GM19043 (cell line): ENCODE results near the gene PPARA.

Experiments
- ATAC-seq: cut with Tn5 transposase; IDR thresholded peaks from one replicate; pipeline ENCODE4 v1.9.1; 2021; ENCODE audit warnings: low read depth; ENCODE audit not compliant: unreplicated experiment

Gene PPARA

DNA sequence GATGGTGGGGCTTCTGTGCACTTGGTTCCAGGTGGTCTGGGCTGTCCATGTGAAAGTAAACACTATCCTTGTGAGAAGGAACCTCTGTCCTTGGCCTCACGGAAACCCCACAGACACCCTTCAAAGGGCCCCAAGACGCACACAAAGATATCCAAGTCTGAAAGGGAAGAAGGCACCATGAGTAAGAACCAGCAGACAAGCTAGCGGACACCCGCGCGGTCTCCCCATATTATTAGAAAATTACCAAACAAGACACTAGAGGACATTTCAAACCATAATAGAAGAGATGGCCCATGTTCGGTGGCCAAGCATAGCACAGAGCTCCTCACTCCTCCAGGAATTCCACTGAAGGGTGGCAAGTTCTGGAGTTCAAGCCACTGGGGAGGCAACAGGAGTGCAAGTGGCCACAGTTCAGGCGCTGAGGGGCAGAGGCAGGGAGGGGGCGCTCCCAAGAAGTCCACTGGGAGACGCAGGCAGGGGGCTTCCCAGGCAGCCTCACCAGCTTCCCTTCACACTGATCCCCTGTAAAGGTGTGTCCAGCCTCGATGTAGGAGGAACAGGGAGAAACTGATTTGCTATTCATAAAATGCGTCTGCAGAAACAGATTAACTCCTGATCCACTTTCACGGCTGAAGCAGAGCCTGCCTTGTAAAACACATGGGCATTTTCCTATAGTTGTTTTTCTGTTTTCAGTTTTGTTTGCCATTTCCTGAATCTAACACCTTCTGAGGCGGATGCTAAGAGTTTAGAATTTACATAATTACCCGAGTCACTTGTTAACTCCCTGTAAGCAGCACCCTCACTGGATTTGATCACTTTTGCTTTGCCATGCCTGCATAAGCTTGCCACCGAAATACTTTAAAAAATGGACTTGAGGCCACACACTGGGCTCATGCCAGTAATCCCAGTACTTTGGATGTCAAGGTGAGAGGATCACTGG, 9.1 kb upstream of the PPARA start:
- ATAC-seq, result no peak

DNA sequence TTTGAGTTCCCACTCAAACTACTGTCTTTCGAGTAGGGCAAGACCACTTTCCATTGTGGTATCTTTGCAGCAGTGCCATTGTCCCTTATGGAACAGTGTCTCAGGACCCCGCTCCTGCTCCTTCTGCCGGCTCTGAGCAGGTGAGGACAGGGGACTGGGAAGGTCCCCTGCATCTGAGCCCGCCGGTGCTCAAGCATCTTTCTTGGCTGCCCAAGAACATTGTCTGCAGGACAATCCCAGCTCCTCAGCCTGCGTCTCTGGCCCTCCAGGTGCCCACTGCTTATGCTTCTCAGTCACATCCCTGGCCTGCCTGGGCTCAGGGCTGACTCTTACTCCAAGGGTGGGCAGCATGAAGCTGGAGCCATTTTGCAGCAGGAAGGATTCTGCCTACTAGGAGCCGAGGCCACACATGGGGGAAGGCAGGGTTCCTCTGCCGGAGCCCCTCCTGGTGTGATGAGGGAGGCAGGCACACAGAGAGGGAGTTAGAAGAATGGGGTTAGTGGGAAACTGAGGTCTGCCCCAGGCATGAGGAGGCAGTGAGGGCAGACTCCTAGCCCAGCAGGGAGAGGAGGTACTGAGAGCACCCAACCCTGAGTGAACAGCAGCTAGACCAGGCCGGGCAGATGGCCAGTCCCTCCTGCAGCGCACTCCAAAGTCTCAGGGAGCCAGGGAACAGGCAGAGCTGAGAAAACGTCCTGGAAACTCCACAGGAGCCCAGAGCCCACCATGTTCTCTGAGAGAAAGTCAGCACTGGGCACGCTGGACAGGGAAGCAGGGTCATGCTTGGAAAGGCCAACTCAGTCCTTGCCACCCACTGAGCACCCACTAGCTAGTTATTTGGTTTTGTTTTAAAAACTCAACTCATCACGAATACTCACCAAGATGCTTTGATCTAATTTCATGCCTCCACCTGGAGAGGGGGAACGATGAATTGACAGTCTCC, 7.5 kb upstream of the PPARA start:
- ATAC-seq, result no peak

DNA sequence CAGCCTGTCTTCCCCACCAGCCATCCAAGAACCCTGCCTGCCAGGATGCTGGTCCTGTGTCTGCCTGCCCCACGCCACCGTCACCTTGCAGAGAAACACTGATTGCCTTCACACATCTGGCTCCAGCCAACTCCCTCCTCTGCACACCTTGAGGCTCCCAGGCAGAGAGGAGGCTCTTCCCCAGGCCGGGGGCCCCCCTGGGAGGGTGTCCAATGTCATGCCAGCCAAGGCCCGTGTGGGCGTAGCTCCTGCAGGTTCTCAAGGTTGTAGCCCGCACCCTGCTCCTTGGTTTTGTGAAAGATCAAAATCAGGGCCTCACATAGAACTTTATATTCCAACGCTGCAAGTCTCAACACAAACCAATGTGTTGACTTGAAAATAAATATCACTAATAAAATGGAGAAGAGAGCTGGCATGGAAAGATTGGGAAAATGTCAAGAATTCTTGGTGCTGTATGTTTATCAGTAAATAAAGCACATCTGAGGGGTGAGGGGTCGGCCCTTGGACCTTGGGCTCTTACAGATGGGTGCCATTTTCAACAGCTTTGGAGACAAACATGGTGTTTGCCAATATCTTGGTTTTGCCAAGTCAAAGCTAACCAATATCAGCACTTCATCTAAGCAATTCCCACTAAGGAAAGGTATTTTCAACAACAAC, 6.7 kb upstream of the PPARA start:
- ATAC-seq, result no peak

DNA sequence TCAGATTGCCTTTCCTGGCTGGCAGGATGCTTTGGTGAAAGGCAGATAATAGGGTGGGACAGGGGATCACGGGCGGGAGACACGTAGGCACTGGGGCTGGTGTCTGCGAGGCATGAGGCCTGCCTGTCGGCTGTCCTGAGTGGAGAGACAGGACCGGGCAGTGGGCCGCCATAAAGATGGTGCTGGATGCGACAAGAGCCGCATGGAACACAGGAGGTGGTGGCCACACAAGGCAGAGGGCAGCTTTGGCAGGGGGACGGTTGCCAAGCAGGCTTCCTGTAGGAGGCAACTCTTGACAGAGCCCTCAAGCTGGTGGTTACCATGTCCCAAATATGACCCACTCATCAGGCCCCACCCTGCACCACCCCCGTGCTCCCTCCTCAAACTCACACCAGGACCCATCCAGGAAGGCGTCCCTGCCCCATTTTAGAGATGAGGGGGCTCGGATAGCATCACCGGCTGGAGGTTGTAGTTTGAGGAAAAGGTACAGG, 4.9 kb upstream of the PPARA start:
- no peak for ATAC-seq

DNA sequence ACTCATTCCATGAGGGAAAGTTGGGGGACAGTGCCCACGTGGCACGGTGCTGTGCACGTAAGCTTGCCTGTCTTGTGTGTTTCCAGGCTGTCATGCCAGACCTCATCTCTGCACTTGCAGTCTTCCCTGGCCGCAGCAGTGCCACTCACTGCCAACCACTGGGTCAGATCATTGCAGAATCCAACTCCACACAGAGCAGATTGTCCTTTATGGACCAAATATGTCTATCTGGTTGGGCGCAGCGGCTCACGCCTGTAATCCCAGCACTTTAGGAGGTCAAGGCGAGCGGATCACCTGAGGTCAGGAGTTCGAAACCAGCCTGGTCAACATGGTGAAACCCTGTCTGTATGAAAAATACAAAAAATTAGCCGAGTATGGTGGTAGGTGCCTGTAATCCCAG, 4.4 kb upstream of the PPARA start:
- ATAC-seq, result no peak

DNA sequence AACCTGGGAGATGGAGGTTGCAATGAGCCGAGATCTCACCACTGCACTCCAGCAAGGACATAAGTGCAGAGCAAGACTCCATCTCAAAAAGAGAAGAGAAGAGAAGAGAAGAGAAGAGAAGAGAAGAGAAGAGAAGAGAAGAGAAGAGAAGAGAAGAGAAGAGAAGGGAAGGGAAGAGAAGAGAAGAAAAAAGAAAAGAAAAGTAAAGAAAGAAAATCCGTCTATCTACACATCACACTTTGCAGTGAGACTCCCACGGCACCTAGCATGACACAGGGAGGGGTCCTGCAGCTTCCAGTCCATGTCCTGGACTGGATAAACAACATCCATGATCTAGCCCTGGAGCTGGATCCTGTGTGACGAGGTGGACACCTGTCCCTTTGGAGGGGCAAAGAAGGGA, 4.0 kb upstream of the PPARA start:
- ATAC-seq, result no peak

DNA sequence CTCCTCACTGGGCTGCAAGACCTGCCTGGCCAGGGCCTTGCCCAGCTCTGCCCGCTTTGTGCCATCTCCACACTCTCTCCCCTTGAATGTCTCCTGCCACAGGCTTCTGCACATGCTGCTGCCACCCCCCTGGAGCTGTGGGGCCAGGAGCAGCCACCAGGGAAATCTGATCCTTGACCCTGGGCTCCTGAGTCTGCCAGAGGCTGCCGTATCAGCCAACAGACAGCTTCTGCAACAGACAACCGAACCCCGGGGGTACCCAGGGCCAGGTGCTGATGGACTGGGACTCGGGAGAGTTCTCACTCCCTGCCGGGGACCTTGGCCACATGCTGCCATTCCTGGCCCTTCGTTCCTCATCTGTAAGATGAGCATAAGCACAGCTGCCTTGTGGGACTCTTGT, 3.3 kb upstream of the PPARA start:
- ATAC-seq, result no peak

DNA sequence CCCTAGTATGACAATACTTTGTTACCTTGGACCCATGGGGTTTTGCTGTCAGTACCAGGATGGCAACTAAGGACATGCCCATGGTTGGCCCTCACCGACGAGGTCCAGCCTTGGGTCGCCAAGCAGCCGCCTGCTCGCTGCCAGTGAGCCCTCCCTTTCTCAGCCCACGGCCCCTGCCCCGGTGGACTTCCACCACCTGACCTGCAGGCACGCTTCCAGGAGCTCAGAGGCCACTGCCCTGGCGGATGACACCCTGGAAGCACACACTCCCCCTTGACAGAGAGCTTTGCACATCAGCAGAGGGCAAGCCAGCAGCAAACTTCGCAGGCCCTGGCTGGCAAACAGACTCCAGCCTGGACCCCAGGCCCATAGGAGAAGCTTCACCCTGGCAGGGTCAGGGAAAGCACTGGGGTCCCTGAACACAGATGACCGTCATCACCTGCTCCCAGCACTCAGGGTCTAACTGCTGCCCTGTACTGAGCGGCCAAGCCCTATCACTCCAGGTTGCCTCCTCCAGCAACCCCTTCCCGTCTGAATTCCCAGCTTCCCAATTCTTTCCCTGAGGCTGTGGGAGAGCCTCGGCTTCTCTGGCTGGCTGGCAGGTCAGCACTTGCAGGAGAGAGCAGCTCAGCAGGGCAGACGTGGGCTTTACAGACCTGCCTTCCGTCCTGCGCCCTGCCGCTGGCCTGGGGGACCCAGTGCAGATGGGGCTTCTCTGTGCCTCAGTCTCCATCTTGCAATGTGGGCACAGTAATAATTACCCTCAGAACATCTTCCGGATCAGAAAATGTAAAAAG, 2.7 kb upstream of the PPARA start:
- ATAC-seq, result no peak

DNA sequence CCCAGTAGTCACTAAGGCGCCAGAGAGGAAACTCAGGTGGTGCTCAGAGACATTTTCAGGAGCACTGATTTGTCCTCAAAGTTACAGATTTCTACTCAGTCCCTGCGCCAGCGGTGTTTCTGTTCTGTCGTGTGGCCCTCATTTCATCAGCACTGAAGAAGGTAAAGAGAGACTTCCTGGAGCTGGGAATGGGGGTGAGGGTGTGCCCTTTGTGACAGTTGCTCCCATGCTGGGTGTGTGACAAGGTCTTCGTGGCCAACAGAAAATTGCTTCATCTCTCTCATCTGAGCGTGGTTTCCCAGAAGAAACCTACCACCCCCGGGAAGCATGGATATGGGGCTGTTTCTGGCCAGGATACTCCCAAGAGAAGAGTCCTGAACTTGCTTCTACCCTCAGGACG, 2.0 kb upstream of the PPARA start:
- ATAC-seq, result no peak

DNA sequence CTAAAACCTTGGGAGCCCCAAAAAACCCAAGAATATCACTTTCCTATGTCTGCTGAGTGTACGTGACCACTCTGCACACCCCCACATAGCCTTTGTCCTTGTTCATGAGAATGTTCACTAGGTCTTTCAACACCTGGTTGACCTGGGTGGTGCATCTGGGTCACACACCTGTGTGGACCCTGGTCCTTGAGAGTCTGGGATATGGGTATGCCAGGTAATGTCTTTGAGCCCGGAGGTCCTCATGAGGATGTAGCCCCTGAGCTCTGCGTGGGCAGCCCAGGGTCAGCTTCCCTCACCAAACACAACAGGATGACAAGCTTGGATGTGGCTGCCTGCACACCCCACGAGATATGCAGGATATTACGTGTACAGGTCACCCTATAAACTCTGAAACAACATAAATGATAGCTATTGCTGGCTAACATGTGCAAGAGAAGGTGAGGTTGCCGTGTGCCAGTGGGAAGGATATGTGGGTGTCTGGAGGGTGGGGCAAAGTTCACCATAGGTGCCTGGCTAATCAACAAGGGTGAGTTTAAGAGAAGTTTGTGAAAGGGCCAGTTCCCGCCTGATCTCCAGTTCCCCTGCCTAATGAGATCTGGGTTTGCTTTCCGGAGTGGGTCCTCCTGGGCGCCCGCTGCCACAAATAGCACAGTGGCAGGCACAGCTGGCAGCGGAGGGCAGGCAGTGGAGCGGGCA, 1.4 kb upstream of the PPARA start:
- ATAC-seq, result no peak

DNA sequence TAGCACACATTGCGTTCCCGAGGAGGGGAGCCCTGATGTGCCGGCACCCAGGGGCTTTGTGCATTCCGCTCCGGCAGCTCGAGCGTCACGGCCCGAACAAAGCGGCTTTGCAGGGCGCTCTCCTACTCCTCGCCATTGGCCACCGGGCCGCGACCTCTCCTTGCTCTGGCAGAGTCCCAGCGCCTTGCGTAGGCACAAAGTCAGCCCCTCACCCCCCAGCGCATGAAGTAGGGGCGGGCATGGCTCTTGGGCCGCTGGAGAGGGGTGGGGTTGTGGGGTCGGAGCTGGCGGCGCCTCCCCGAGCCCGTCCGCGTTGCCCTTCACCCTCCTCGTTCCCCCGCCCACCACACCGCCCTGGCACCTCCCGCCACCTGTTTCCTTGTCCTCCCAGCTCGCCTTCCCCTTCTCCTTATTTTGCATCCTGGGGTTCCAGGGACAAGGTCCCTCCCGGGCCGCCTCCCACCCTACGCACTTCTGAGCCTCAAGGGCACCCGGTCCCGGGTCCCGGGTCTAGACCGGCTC, 753 bp upstream of the PPARA start:
- no peak for ATAC-seq

DNA sequence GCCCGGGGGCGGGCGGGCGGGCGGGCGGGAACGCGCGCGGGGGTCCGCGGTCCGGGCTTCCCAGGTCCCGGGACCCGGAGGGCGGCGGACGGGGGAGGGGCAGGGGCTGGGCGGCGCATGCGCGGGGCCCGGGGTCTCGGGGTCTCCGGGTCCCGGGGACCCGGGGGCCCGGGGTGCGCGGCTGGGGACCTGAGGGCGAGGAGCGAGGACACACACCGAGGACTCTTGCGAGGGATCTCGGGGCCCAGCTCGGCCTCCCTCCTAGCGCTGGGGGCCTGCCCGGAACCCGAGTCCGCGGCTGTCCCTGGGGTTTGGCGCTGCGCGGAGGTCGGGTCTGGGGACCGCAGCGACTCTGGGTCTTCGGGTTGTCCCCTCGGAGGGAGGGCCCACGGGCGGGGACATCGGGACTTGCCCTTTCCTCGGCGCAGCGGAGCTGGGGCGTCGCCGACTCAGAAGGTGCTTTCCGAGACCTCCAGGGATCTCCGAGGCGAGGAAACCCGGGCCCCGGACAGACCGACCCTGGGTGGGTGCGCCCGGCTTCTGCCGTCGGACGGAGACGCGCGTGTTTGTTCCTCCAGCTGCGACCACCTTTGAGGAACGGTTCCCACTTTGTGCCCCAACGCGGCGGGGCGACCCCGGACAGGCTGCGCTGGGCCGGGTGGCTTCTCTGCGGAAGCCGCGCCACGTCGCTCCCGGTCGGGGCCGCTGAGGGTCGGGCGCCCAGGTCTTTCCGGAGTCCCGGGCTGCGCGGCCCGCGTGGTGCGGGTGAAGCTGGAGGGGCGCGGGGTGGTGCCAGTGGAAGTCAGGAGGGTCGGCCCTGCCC, 540 bp downstream of the PPARA start:
- no peak for ATAC-seq

DNA sequence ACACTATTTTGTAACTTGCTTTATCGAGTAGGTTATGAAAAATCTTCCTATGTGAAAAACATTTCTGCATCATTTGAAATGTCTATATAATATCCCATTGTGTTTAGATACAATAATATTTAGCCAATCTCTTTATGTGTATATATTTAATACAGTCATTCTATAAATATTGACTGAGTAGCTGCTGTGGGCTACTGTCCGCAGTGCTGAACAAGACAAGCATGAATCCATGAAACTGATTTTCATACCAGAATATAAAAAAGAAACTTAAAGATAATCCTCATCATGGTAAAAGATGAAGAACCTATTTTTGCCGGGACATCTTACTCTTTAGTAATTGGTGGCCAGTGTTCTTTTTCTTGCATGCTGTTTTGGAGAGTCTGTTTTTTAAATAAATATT, 3.6 kb downstream of the PPARA start:
- ATAC-seq, result no peak

DNA sequence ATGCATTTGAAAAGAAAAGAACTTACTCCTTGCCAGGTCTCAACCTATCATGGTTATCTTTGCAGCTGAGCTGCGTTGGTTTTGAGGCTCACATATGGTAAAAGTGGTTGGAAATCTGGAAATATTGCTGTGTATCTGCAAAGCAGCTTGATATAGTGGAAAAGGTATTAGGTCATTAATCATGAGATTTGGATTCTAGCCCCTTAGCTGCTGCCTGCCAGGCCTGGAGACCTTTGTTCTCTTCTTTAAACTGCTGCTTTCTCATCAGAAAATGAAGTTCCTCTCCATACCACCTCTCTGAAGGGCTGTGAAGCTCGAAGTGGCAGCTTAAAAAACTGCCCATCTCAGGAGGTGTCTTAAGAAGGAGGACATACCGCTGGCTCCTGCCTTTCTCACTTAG, 5.7 kb downstream of the PPARA start:
- no peak for ATAC-seq

DNA sequence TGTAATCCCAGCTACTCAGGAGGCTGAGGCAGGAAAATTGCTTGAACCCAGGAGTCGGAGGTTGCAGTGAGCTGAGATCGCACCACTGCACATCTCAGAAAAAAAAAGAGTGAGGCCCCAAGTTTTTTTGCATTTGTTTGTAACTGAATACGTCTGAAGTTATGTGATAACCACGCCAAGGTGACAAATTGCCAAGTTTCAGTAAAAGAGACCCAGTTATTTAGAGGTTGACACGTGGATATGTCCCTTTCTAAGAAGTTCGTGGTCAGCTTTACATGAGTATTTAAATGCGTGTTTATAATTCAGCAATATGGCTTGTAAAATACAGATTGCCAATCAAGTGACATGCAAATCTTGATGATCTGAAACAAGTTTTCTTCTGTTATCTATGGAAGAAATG, 8.0 kb downstream of the PPARA start:
- ATAC-seq, result no peak

DNA sequence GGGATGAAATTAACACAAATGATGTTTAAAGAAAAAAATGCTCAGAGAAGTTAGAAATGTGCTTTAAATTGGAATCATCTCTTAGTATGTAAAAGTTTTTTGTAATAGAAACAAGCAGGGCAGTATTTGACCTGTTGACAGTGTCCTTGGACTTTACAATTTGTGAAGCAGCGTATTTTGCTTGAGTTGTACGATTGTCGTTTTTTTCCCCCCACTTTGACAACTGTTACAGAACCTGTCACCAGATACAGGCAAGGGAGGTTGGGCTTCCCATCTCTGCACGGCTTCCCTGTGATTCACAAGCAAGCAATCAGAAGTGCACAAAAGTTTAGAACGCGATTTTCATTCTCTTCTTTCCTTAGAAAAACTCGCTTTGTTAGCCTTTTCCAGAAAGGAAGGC, 8.9 kb downstream of the PPARA start:
- ATAC-seq, result no peak

DNA sequence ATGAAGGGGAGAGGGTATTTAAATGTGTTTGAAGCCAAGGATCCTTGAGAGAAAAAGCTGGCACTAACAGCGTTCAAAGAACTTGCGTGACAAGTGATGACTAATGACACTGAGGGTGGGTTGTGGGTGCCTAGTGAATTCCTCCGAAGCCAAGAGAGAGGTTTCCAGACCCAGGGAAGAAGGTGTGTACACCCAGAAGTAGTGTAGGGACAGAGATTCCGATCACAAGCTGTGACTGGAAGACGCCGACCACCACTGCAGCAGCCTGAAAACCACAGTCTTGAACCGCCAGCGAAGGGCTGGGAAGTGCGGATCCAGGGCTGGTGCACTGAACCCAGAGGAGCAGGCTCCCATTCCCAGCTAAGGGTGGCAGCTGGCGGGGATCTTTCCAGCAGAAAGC, 9.5 kb downstream of the PPARA start:
- ATAC-seq, result no peak

DNA sequence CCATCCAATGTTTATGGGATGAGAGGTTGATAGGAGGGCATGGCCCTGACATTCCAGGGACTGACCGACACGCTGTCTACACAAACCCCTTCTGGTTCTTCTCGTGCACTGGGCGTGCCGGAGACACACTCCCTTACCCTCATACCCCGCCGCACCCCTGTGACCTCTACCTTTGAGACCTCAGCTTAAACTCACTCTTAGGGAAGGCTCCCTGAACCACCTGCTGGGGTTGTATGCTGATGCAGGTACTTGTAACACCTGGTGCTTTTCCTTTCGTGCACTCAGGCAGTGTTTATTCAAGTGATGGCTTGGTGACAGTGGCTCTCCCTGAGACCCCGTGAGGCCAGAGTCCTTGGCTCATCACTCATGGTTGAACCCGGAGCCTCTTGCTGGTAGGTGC, 12.0 kb downstream of the PPARA start:
- no peak for ATAC-seq
